Midbrain (tissue), 1 donor: ENCODE results near the gene SULT1C2.

ENCODE experiments used
- DNase-seq: peaks from one replicate; lab custom pipeline; 2025; lab: John Stamatoyannopoulos, UW

SULT1C2 gene

GRCh38 chr2:108293850-108294249, 5.2 kb downstream of the SULT1C2 start:
- no peak for DNase-seq

GRCh38 chr2:108297436-108298141, 8.9 kb downstream of the SULT1C2 start:
- DNase-seq: no peak

GRCh38 chr2:108301558-108301957, 12.9 kb downstream of the SULT1C2 start:
- DNase-seq: no peak

GRCh38 chr2:108304975-108305374, 16.3 kb downstream of the SULT1C2 start:
- DNase-seq: no peak

- no peak for DNase-seq
These were observed 17.2 kb downstream of the SULT1C2 start for GRCh38 chr2:108305901-108306300.

- DNase-seq: no peak
These were observed 21.2 kb downstream of the SULT1C2 start for GRCh38 chr2:108309903-108310302.

- no peak for DNase-seq
These were observed 26.0 kb downstream of the SULT1C2 start for GRCh38 chr2:108314586-108315296.

- no peak for DNase-seq
These were observed 26.8 kb downstream of the SULT1C2 start for GRCh38 chr2:108315444-108315934.

- DNase-seq: no peak
These were observed 27.3 kb downstream of the SULT1C2 start for GRCh38 chr2:108316033-108316432.

GRCh38 chr2:108316461-108317258, 28.0 kb downstream of the SULT1C2 start:
- DNase-seq: no peak

GRCh38 chr2:108320326-108320922, 31.7 kb downstream of the SULT1C2 start:
- no peak for DNase-seq

GRCh38 chr2:108323619-108324018, 34.9 kb downstream of the SULT1C2 start:
- no peak for DNase-seq

GRCh38 chr2:108324531-108325255, 36.0 kb downstream of the SULT1C2 start:
- no peak for DNase-seq

GRCh38 chr2:108325756-108326155, 37.1 kb downstream of the SULT1C2 start:
- DNase-seq: no peak

GRCh38 chr2:108329771-108330170, 41.1 kb downstream of the SULT1C2 start:
- DNase-seq: no peak

- no peak for DNase-seq
These were observed 42.3 kb downstream of the SULT1C2 start for GRCh38 chr2:108330979-108331378.

GRCh38 chr2:108345951-108346350, 57.3 kb downstream of the SULT1C2 start:
- DNase-seq: no peak

GRCh38 chr2:108346827-108347226, 58.1 kb downstream of the SULT1C2 start:
- DNase-seq: no peak

GRCh38 chr2:108347786-108348185, 59.1 kb downstream of the SULT1C2 start:
- no peak for DNase-seq

- no peak for DNase-seq
These were observed 60.3 kb downstream of the SULT1C2 start for GRCh38 chr2:108348816-108349570.

GRCh38 chr2:108349571-108349928, 60.9 kb downstream of the SULT1C2 start:
- DNase-seq: no peak
